GM12878 (cell line): ENCODE measurements around the gene RAB10.
A peak's percentile ranks its signal among the peaks of the same experiment; 100 is the strongest.

Experiments
- BHLHE40 ChIP-seq, 2 experiments: fragments of 450-650 bp in 1 of 2; IDR thresholded peaks; 2 replicates each; pipeline ENCODE4 v1.6.1; 2011 to 2017; ENCODE audit warnings: low read depth in 2 of 2, borderline replicate concordance in 1 of 2, improper control_type of control experiment in 1 of 2, low read length in 1 of 2, mild to moderate bottlenecking in 1 of 2
- CBX3 ChIP-seq: fragments of 200-600 bp; sonication (generic); IDR thresholded peaks from 2 replicates; pipeline ENCODE4 v1.6.1; 2016; ENCODE audit warnings: low read depth, borderline replicate concordance
- EP300 ChIP-seq, 2 experiments: fragments of 150-350 bp in 1 of 2; IDR thresholded peaks; 2 replicates each; pipeline ENCODE4 v1.6.1; 2011 to 2012; ENCODE audit warnings: low read depth in 2 of 2, low read length in 2 of 2, borderline replicate concordance in 1 of 2, improper control_type of control experiment in 1 of 2, inconsistent platforms in 1 of 2; ENCODE audit not compliant: control insufficient read depth in 1 of 2
- FOXK2 ChIP-seq: fragments of 450-650 bp; IDR thresholded peaks from 2 replicates; pipeline ENCODE4 v1.6.1; 2017; ENCODE audit warnings: mild to moderate bottlenecking, moderate library complexity
- JUNB ChIP-seq: IDR thresholded peaks from 2 replicates; pipeline ENCODE4 v1.6.1; 2016; ENCODE audit warnings: antibody characterized with exemption, mild to moderate bottlenecking
- MYC ChIP-seq: IDR thresholded peaks from 2 replicates; pipeline ENCODE4 v1.6.1; 2011; ENCODE audit warnings: mild to moderate bottlenecking, low read length, moderate library complexity, inconsistent platforms; ENCODE audit not compliant: insufficient read depth, insufficient replicate concordance, insufficient read length, severe bottlenecking
- NFIC ChIP-seq: IDR thresholded peaks from 2 replicates; pipeline ENCODE4 v1.6.1; 2012; ENCODE audit warnings: low read depth, mild to moderate bottlenecking, inconsistent platforms, low read length, moderate library complexity
- NFYB ChIP-seq: IDR thresholded peaks from 2 replicates; pipeline ENCODE4 v1.6.1; 2011; ENCODE audit warnings: low read depth, mild to moderate bottlenecking, low read length, improper control_type of control experiment, moderate library complexity; ENCODE audit not compliant: insufficient read depth
- POLR2A ChIP-seq: IDR thresholded peaks from 2 replicates; pipeline ENCODE4 v1.6.1; 2011; ENCODE audit warnings: low read depth, mild to moderate bottlenecking, low read length
- RAD21 ChIP-seq: IDR thresholded peaks from 2 replicates; pipeline ENCODE4 v1.6.1; 2011; ENCODE audit warnings: mild to moderate bottlenecking, low read depth, low read length, moderate library complexity; ENCODE audit not compliant: insufficient read depth
- RFX5 ChIP-seq: IDR thresholded peaks from 2 replicates; pipeline ENCODE4 v1.6.1; 2011; ENCODE audit warnings: low read depth, low read length, improper control_type of control experiment
- ZNF217 ChIP-seq: fragments of 450-650 bp; IDR thresholded peaks from 2 replicates; pipeline ENCODE4 v1.6.1; 2017; ENCODE audit warnings: antibody characterized with exemption, mild to moderate bottlenecking
- TF ChIP-seq, protein P1 (sequence below), 3 experiments: IDR thresholded peaks in 2 of 3; conservative IDR thresholded peaks in 1 of 3; 2 replicates each; pipeline ENCODE4 v1.5.1; 2011; ENCODE audit warnings: low read depth in 3 of 3, low read length in 3 of 3, mild to moderate bottlenecking in 3 of 3, control low read depth in 2 of 3, moderate library complexity in 2 of 3, inconsistent platforms in 1 of 3, mixed read lengths in 1 of 3; ENCODE audit not compliant: control insufficient read depth in 2 of 3, insufficient read depth in 1 of 3; ENCODE audit errors: extremely low read depth in 1 of 3
- TF ChIP-seq, protein P2 (sequence below): fragments of 150-350 bp; IDR thresholded peaks from 2 replicates; pipeline ENCODE4 v1.6.1; 2016; ENCODE audit warnings: low read depth, low read length

DNA sequence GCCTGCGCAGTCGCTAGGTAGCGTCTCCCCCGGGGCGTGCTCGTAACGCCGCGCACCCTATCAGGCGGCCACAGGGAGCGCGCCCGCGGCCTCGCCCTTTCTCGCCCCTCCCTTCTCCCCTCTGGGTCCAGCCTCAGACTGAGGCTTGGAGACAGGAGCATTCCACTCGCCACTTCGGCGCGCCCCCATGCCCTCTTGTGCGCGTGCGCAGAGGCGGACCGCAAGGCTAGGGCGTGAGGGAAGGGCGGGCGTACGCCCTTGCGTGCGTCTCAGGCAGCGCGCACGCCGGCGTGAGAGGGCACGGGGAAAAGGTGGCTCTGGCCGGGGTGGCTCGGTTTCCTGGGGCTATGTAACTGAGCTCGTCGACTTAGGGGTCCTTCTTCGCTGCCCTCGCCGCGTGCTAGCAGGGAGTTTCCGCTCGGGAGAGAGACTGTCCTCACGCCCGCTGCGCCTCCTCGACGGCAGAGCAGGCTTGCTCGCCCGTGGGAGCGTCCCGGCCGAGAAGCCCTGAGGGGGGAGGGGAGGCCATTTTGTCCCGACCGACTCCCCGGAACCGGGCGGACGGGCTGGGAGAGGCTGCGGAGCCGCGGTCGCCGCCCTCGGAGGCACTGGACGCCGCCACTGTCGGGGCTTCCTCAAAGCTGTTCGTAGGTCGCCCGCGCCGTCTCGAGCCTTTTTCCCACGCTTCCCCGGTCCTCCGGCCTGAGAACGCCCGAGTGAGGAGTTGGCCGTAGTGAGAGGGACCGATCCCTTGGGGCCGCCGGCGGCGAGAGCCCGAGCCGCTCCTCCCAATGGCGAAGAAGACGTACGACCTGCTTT lies at the start of gene RAB10:
- no peak for TF ChIP-seq JUNB
- peak; percentile 98 for TF ChIP-seq POLR2A
- no peak for TF ChIP-seq EP300 (IDR thresholded peaks at IDR 0.05; ENCODE audit: borderline replicate concordance in 1 of 2, control insufficient read depth in 1 of 2, low read depth in 2 of 2, low read length in 2 of 2)
- TF ChIP-seq CBX3, result no peak
- TF ChIP-seq BHLHE40 (IDR thresholded peaks at IDR 0.05; ENCODE audit: borderline replicate concordance in 1 of 2, low read depth in 2 of 2, low read length in 1 of 2), result peak in 1 of 2 experiments; percentile 80; a peak in 3 of 4 replicates
- no peak for TF ChIP-seq NFYB
- 0 out of 2 replicates have a peak, but pooled peaks have one; percentile 50 for TF ChIP-seq FOXK2
- TF ChIP-seq, protein P1, sequence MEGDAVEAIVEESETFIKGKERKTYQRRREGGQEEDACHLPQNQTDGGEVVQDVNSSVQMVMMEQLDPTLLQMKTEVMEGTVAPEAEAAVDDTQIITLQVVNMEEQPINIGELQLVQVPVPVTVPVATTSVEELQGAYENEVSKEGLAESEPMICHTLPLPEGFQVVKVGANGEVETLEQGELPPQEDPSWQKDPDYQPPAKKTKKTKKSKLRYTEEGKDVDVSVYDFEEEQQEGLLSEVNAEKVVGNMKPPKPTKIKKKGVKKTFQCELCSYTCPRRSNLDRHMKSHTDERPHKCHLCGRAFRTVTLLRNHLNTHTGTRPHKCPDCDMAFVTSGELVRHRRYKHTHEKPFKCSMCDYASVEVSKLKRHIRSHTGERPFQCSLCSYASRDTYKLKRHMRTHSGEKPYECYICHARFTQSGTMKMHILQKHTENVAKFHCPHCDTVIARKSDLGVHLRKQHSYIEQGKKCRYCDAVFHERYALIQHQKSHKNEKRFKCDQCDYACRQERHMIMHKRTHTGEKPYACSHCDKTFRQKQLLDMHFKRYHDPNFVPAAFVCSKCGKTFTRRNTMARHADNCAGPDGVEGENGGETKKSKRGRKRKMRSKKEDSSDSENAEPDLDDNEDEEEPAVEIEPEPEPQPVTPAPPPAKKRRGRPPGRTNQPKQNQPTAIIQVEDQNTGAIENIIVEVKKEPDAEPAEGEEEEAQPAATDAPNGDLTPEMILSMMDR (IDR thresholded peaks at IDR 0.05 in 2 of 3, conservative IDR thresholded peaks at IDR 0.05 in 1 of 3; ENCODE audit: control insufficient read depth in 2 of 3, extremely low read depth in 1 of 3, insufficient read depth in 1 of 3, low read depth in 3 of 3, low read length in 3 of 3), result no peak
- no peak for TF ChIP-seq ZNF217
- no peak for TF ChIP-seq NFIC
- TF ChIP-seq RFX5, result no peak
- TF ChIP-seq, protein P2, sequence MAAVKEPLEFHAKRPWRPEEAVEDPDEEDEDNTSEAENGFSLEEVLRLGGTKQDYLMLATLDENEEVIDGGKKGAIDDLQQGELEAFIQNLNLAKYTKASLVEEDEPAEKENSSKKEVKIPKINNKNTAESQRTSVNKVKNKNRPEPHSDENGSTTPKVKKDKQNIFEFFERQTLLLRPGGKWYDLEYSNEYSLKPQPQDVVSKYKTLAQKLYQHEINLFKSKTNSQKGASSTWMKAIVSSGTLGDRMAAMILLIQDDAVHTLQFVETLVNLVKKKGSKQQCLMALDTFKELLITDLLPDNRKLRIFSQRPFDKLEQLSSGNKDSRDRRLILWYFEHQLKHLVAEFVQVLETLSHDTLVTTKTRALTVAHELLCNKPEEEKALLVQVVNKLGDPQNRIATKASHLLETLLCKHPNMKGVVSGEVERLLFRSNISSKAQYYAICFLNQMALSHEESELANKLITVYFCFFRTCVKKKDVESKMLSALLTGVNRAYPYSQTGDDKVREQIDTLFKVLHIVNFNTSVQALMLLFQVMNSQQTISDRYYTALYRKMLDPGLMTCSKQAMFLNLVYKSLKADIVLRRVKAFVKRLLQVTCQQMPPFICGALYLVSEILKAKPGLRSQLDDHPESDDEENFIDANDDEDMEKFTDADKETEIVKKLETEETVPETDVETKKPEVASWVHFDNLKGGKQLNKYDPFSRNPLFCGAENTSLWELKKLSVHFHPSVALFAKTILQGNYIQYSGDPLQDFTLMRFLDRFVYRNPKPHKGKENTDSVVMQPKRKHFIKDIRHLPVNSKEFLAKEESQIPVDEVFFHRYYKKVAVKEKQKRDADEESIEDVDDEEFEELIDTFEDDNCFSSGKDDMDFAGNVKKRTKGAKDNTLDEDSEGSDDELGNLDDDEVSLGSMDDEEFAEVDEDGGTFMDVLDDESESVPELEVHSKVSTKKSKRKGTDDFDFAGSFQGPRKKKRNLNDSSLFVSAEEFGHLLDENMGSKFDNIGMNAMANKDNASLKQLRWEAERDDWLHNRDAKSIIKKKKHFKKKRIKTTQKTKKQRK, result no peak
- TF ChIP-seq MYC, result no peak
- no peak for TF ChIP-seq RAD21
